Calu3 (cell line): ENCODE data around the gene HTR7. TPM values are rescaled to one million over a fixed set of nuclear protein-coding genes. Genes with fewer than 3 reads are reported as not detected.

Source experiments
- BruUV-seq: library from RNA; stranded (reverse); fragments of 400-500 nt; replicated peaks from 2 replicates; lab custom pipeline; 2021; lab: Mats Ljungman, UMichigan
- CTCF ChIA-PET: fragments of 300-600 bp; sonication (Branson Sonifier 250); formaldehyde crosslinking; loops from one replicate; lab custom pipeline; 2022; ENCODE audit warnings: antibody characterized with exemption; lab: Charles Lee
- DNase-seq: peaks from one replicate; pipeline ENCODE4 v3.0.0; 2022
- H3K27ac Mint-ChIP-seq: one replicate; pipeline ENCODE4 v1.8.0; 2022; ENCODE audit warnings: mixed read lengths; ENCODE audit not compliant: unreplicated experiment
- H3K27me3 Mint-ChIP-seq: one replicate; pipeline ENCODE4 v1.8.0; 2022; ENCODE audit warnings: mixed read lengths; ENCODE audit not compliant: unreplicated experiment
- H3K36me3 Mint-ChIP-seq: one replicate; pipeline ENCODE4 v1.8.0; 2022; ENCODE audit warnings: mild to moderate bottlenecking, moderate library complexity, mixed read lengths; ENCODE audit not compliant: insufficient read depth, unreplicated experiment
- H3K4me1 Mint-ChIP-seq: one replicate; pipeline ENCODE4 v1.8.0; 2022; ENCODE audit warnings: mild to moderate bottlenecking, low read depth, mixed read lengths; ENCODE audit not compliant: unreplicated experiment
- H3K4me3 Mint-ChIP-seq: one replicate; pipeline ENCODE4 v1.8.0; 2022; ENCODE audit warnings: mild to moderate bottlenecking, low read depth, moderate library complexity, mixed read lengths; ENCODE audit not compliant: unreplicated experiment
- H3K9me3 Mint-ChIP-seq: one replicate; pipeline ENCODE4 v1.8.0; 2022; ENCODE audit warnings: low read depth, mixed read lengths; ENCODE audit not compliant: unreplicated experiment
- intact Hi-C: fragments of 100-400 bp; cut with micrococcal nuclease; formaldehyde crosslinking; loops from one replicate; pipeline ENCODE4 v1.10.0; 2022; ENCODE audit not compliant: unreplicated experiment
- total RNA-seq: library from RNA; stranded (reverse); gene quantifications from 2 replicates; pipeline ENCODE4 v1.2.3, GENCODE V29; 2022
- TF ChIP-seq, protein P1 (sequence below): fragments of 200-600 bp; IDR thresholded peaks from one replicate; pipeline ENCODE4 v1.8.0; 2022; ENCODE audit warnings: antibody characterized with exemption; ENCODE audit not compliant: unreplicated experiment

Gene HTR7
- total RNA-seq, 1 experiment from 2014 or later = 0.12 TPM

DNA sequence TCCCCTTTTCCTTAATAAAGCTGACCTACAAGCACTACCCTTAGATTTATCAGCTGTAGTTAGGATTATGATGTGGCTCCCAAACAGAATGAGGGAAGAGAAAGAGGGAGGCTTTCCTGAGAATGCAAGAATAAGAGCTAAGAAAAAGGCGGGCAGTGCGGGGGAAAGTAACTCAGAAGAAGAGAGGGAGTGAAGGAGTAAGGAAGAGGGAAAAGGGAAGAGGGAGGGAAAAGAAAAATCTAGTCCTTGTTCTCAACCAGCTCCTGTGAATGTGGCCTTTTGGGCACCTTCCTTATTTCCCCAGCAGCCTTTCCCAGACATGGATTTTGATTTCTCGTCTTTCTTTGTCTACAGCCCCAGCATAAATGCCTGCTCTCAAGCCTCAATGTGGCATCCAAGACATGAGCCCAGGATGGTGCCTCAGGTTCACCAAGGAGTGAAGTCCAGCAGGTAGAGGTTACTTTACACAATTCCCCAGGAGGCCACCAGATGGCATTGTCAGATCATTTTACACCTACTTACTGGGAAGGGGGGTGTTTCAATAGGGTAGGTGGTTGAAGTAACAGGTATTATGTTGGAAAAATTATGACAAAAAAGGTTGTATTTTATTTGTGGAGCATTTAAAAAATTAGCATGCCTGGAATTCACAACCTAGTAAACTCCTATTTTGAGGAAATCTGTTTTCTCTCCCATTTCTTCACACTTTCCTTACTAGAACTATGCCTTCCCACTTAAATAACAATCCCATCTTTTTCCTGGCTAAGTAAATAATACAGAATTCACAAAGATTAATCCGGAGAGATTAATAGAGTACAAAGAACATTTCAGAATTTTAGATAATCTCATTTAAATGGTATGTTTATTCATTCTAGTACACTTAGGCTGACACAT, 106.5 kb downstream of the HTR7 start:
- H3K36me3 Mint-ChIP-seq = no peaks in the 10 kb centered on the region
- intact Hi-C loops = loop anchor here (1.0 to 2.0 kb wide), 3 partner anchors 37 to 119 kb away; partner anchors contain the start of gene RPP30
- BruUV-seq = no TSS peak
- H3K9me3 Mint-ChIP-seq = no peaks in the 10 kb centered on the region
- TF ChIP-seq, protein P1, sequence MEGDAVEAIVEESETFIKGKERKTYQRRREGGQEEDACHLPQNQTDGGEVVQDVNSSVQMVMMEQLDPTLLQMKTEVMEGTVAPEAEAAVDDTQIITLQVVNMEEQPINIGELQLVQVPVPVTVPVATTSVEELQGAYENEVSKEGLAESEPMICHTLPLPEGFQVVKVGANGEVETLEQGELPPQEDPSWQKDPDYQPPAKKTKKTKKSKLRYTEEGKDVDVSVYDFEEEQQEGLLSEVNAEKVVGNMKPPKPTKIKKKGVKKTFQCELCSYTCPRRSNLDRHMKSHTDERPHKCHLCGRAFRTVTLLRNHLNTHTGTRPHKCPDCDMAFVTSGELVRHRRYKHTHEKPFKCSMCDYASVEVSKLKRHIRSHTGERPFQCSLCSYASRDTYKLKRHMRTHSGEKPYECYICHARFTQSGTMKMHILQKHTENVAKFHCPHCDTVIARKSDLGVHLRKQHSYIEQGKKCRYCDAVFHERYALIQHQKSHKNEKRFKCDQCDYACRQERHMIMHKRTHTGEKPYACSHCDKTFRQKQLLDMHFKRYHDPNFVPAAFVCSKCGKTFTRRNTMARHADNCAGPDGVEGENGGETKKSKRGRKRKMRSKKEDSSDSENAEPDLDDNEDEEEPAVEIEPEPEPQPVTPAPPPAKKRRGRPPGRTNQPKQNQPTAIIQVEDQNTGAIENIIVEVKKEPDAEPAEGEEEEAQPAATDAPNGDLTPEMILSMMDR = peak; percentile 56
- H3K4me3 Mint-ChIP-seq = no peak overlapping the region
- peaks cover 56% of the 10 kb centered on the region for H3K27me3 Mint-ChIP-seq
- peak; percentile 46 for DNase-seq
- CTCF ChIA-PET = no interaction called here
- H3K4me1 Mint-ChIP-seq = no peaks in the 10 kb centered on the region
- H3K27ac Mint-ChIP-seq = no peak overlapping the region

DNA sequence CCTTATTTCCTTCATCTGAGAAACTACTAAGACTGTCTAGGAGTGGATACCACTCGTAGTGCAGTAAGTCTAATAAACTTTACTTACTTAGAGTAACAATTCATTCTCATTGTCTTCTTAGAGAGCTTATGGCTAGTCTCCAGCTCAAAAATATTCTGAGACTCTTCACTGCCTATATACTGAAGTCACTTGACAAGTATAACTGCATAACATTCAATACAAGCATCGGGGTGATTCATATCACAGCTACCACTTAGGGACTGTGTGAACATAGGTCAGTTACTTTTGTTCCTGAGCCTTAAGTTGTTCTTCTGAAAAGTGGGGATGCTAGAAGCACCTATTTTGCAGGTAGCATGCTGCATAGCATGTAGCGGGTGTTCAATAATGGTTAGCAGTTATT, 111.0 kb downstream of the HTR7 start:
- CTCF ChIA-PET = no interaction called here
- Mint-ChIP-seq H3K9me3 (no peaks in the 10 kb centered on the region), H3K4me1 (no peaks in the 10 kb centered on the region), H3K4me3 (no peak overlapping the region), H3K27ac (no peak overlapping the region), H3K27me3 (peaks cover 96% of the 10 kb centered on the region), H3K36me3 (no peaks in the 10 kb centered on the region)
- TF ChIP-seq, protein P1 = no peak
- intact Hi-C loops = no loop called here
- DNase-seq = no peak
- BruUV-seq = no TSS peak

DNA sequence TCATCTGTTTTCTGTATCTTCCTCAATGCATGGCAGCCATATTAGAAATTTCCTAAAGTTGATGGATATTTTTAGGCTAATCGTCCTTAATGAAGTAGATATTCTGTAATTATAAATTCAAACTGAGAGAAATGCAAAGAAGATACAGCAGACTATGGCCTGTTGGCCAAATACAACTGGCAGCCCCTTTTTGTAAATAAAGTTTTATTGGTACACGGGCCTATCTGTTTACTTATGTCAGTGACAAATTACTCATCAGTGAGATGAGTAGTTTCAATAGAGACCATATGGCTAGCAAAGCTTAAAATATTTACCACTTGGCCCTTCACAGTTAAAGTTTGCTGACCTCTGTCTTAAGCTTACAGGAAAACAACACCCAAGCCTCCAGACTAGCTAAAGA, 112.3 kb downstream of the HTR7 start:
- TF ChIP-seq, protein P1 = no peak
- Mint-ChIP-seq H3K4me1 (no peaks in the 10 kb centered on the region), H3K36me3 (no peaks in the 10 kb centered on the region), H3K27ac (no peak overlapping the region), H3K27me3 (peaks cover 92% of the 10 kb centered on the region), H3K9me3 (no peaks in the 10 kb centered on the region), H3K4me3 (no peak overlapping the region)
- CTCF ChIA-PET = no interaction called here
- intact Hi-C loops = no loop called here
- BruUV-seq = no TSS peak
- no peak for DNase-seq

DNA sequence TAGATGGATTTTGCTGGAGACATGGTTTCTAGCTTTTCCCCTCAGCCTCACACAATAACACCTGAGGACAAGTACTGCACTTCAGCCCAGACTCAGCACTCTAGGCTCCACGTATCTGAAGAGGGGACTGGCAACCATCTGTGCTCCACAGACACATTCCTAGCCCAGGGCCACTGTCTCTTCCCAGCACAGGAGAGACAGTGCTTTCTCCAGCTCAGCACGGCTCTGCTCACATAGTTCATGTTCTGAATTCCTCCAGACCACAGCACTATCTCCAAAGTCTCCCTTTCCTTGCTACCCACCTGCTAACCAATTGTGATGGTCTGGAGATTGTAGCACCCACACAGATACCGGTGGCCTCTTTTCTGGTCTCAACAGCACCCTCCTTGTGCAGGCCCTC, 114.5 kb downstream of the HTR7 start:
- no peak for DNase-seq
- Mint-ChIP-seq H3K27ac (no peak overlapping the region), H3K9me3 (no peaks in the 10 kb centered on the region), H3K4me3 (no peak overlapping the region), H3K27me3 (peaks cover 83% of the 10 kb centered on the region), H3K4me1 (no peaks in the 10 kb centered on the region), H3K36me3 (no peaks in the 10 kb centered on the region)
- intact Hi-C loops = no loop called here
- CTCF ChIA-PET = no interaction called here
- TF ChIP-seq, protein P1 = no peak
- BruUV-seq = no TSS peak
